ENCODE results near the gene COBLL1.

COBLL1 gene

GRCh38 chr2:164841719-164842623, at the start of gene COBLL1 (continued):
- TF ChIP-seq, protein P1, sequence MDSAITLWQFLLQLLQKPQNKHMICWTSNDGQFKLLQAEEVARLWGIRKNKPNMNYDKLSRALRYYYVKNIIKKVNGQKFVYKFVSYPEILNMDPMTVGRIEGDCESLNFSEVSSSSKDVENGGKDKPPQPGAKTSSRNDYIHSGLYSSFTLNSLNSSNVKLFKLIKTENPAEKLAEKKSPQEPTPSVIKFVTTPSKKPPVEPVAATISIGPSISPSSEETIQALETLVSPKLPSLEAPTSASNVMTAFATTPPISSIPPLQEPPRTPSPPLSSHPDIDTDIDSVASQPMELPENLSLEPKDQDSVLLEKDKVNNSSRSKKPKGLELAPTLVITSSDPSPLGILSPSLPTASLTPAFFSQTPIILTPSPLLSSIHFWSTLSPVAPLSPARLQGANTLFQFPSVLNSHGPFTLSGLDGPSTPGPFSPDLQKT (IDR thresholded peaks at IDR 0.05; ENCODE audit: borderline replicate concordance, low read depth, low read length), result no peak
- TF ChIP-seq PRDM10 (tag by site-specific recombination; IDR thresholded peaks at IDR 0.05) (peak; percentile 49; the same call in 1 of the 2 replicates), ZNF629 (tag by site-specific recombination; IDR thresholded peaks at IDR 0.05) (no peak), KLF1 (tag by site-specific recombination; IDR thresholded peaks at IDR 0.05) (0 out of 2 replicates have a peak, but pooled peaks have one; percentile 20), ZNF16 (tag by site-specific recombination; IDR thresholded peaks at IDR 0.05; ENCODE audit: low read depth) (no peak), ZNF558 (tag by site-specific recombination; IDR thresholded peaks at IDR 0.05) (no peak), ZNF274 (IDR thresholded peaks at IDR 0.05; ENCODE audit: low read length) (no peak), ZNF274 (tag by site-specific recombination; IDR thresholded peaks at IDR 0.05; ENCODE audit: borderline replicate concordance) (no peak), ZFHX2 (tag by site-specific recombination; conservative IDR thresholded peaks at IDR 0.05) (no peak), ZNF768 (tag by site-specific recombination; IDR thresholded peaks at IDR 0.05) (no peak), ZNF10 (tag by site-specific recombination; IDR thresholded peaks at IDR 0.05) (no peak), ZBTB7A (tag by site-specific recombination; IDR thresholded peaks at IDR 0.05; ENCODE audit: low read depth) (no peak), ZBTB8A (tag by site-specific recombination; IDR thresholded peaks at IDR 0.05) (peak; percentile 96), ZNF280C (tag by site-specific recombination; IDR thresholded peaks at IDR 0.05) (no peak), ZNF843 (tag by site-specific recombination; IDR thresholded peaks at IDR 0.05) (no peak), ZIC2 (tag by site-specific recombination; IDR thresholded peaks at IDR 0.05) (no peak), ZNF266 (tag by site-specific recombination; IDR thresholded peaks at IDR 0.05; ENCODE audit: low read depth) (no peak), ZNF626 (tag by site-specific recombination; IDR thresholded peaks at IDR 0.05) (no peak), GLIS1 (tag by site-specific recombination; IDR thresholded peaks at IDR 0.05) (0 out of 2 replicates have a peak, but pooled peaks have one; percentile 8), BCL11A (tag by site-specific recombination; IDR thresholded peaks at IDR 0.05; ENCODE audit: low read depth) (no peak), ZNF302 (tag by site-specific recombination; IDR thresholded peaks at IDR 0.05; ENCODE audit: low read depth) (no peak), SALL2 (tag by site-specific recombination; IDR thresholded peaks at IDR 0.05; ENCODE audit: borderline replicate concordance) (no peak), REST (tag by site-specific recombination; IDR thresholded peaks at IDR 0.05) (no peak)
- TF ChIP-seq, protein P2, sequence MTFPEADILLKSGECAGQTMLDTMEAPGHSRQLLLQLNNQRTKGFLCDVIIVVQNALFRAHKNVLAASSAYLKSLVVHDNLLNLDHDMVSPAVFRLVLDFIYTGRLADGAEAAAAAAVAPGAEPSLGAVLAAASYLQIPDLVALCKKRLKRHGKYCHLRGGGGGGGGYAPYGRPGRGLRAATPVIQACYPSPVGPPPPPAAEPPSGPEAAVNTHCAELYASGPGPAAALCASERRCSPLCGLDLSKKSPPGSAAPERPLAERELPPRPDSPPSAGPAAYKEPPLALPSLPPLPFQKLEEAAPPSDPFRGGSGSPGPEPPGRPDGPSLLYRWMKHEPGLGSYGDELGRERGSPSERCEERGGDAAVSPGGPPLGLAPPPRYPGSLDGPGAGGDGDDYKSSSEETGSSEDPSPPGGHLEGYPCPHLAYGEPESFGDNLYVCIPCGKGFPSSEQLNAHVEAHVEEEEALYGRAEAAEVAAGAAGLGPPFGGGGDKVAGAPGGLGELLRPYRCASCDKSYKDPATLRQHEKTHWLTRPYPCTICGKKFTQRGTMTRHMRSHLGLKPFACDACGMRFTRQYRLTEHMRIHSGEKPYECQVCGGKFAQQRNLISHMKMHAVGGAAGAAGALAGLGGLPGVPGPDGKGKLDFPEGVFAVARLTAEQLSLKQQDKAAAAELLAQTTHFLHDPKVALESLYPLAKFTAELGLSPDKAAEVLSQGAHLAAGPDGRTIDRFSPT (tag by site-specific recombination; IDR thresholded peaks at IDR 0.05), result no peak
- TF ChIP-seq, protein P3, sequence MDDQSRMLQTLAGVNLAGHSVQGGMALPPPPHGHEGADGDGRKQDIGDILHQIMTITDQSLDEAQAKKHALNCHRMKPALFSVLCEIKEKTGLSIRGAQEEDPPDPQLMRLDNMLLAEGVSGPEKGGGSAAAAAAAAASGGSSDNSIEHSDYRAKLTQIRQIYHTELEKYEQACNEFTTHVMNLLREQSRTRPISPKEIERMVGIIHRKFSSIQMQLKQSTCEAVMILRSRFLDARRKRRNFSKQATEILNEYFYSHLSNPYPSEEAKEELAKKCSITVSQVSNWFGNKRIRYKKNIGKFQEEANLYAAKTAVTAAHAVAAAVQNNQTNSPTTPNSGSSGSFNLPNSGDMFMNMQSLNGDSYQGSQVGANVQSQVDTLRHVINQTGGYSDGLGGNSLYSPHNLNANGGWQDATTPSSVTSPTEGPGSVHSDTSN (CRISPR knock-in tag; IDR thresholded peaks at IDR 0.05), result no peak; the same call in 1 of the 2 replicates

All from HEK293 (cell line).